ENCODE data around the gene ST13. TPM values are rescaled to one million over a fixed set of nuclear protein-coding genes. Genes with fewer than 3 reads are reported as not detected.

Gene ST13
- total and polyA plus RNA-seq, 4 donors, result 82.3 to 112 (median 91.1) TPM

DNA sequence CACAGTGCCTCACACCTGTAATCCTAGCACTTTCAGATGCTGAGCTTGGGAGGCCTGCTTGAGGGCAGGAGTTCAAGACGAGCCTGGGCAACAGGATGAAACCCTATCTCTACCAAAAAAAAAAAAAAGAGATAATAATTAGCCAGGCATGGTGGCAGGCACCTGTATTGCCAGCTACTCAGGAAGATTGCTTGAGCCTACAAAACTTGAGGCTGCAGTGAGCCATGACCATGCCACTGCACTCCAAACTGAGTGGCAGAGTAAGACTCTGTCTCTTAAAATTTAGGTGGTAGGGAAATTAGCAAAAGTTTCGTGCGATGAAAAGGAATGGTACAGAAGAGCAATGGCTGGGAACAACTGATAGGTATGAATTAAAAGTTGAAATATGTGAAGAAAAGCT, 18.0 kb downstream of the ST13 start:
- no peak for DNase-seq (ENCODE audit: low spot score)
- no peak overlapping the region for H3K4me3 ChIP-seq (ENCODE audit: low read depth in 1 of 3, low read length in 3 of 3)
- H3K27me3 ChIP-seq (ENCODE audit: control insufficient read depth in 4 of 4, insufficient read depth in 4 of 4, low read length in 3 of 4), result no peaks in the 10 kb centered on the region
- TF ChIP-seq, protein P1, sequence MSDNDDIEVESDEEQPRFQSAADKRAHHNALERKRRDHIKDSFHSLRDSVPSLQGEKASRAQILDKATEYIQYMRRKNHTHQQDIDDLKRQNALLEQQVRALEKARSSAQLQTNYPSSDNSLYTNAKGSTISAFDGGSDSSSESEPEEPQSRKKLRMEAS (IDR thresholded peaks at IDR 0.05), result no peak
- TF ChIP-seq FOXA2 (IDR thresholded peaks at IDR 0.05) (no peak), YY1 (IDR thresholded peaks at IDR 0.05) (no peak), RAD21 (IDR thresholded peaks at IDR 0.05) (no peak), RXRA (IDR thresholded peaks at IDR 0.05) (no peak), NR2F2 (IDR thresholded peaks at IDR 0.05) (no peak)
- TF ChIP-seq, protein P2, sequence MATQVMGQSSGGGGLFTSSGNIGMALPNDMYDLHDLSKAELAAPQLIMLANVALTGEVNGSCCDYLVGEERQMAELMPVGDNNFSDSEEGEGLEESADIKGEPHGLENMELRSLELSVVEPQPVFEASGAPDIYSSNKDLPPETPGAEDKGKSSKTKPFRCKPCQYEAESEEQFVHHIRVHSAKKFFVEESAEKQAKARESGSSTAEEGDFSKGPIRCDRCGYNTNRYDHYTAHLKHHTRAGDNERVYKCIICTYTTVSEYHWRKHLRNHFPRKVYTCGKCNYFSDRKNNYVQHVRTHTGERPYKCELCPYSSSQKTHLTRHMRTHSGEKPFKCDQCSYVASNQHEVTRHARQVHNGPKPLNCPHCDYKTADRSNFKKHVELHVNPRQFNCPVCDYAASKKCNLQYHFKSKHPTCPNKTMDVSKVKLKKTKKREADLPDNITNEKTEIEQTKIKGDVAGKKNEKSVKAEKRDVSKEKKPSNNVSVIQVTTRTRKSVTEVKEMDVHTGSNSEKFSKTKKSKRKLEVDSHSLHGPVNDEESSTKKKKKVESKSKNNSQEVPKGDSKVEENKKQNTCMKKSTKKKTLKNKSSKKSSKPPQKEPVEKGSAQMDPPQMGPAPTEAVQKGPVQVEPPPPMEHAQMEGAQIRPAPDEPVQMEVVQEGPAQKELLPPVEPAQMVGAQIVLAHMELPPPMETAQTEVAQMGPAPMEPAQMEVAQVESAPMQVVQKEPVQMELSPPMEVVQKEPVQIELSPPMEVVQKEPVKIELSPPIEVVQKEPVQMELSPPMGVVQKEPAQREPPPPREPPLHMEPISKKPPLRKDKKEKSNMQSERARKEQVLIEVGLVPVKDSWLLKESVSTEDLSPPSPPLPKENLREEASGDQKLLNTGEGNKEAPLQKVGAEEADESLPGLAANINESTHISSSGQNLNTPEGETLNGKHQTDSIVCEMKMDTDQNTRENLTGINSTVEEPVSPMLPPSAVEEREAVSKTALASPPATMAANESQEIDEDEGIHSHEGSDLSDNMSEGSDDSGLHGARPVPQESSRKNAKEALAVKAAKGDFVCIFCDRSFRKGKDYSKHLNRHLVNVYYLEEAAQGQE (IDR thresholded peaks at IDR 0.05), result no peak
- H3K27ac ChIP-seq (ENCODE audit: low read depth in 1 of 2, low read length in 2 of 2), result no peak overlapping the region
- H3K36me3 ChIP-seq (ENCODE audit: control insufficient read depth in 4 of 4, insufficient read depth in 3 of 4, low read depth in 1 of 4, low read length in 3 of 4), result peaks cover 13 to 73% (median 44%) of the 10 kb centered on the region in 4 donors
- no peaks in the 10 kb centered on the region for H3K9me3 ChIP-seq (ENCODE audit: control insufficient read depth in 4 of 4, low read length in 3 of 4)
- no peak overlapping the region for H3K9ac ChIP-seq (ENCODE audit: low read depth in 1 of 2, low read length in 2 of 2)
- peaks cover 0 to 2% (median 0%) of the 10 kb centered on the region in 4 donors for H3K4me1 ChIP-seq (ENCODE audit: control insufficient read depth in 4 of 4, insufficient read depth in 4 of 4, low read length in 3 of 4)
- 77% methylated on average over 3 of the region's 3 CpGs for WGBS

DNA sequence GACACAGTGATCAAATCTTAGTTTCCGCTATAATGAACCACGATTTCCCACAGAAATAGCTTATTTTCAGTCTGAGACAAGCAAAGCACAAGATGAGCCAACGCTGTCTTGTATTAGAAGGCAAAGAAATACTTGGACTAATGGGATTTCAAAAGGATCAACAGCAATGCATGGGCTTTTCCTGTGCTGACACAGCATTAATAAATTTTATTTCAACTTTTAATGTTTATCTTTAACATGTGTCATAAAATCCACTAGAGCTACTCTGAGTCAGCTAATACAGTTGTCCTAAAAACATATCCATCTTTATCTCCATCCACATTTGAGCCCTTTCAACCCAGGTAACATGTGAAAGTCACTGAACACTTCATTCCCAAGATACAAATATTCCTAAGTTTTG, 21.8 kb downstream of the ST13 start:
- no peak for DNase-seq (ENCODE audit: low spot score)
- no peaks in the 10 kb centered on the region for H3K9me3 ChIP-seq (ENCODE audit: control insufficient read depth in 4 of 4, low read length in 3 of 4)
- H3K27ac ChIP-seq (ENCODE audit: low read depth in 1 of 2, low read length in 2 of 2), result no peak overlapping the region
- H3K36me3 ChIP-seq (ENCODE audit: control insufficient read depth in 4 of 4, insufficient read depth in 3 of 4, low read depth in 1 of 4, low read length in 3 of 4), result peaks cover 11 to 64% (median 39%) of the 10 kb centered on the region in 4 donors
- no peaks in the 10 kb centered on the region for H3K27me3 ChIP-seq (ENCODE audit: control insufficient read depth in 4 of 4, insufficient read depth in 4 of 4, low read length in 3 of 4)
- H3K9ac ChIP-seq (ENCODE audit: low read depth in 1 of 2, low read length in 2 of 2), result no peak overlapping the region
- no peak for TF ChIP-seq NR2F2 (IDR thresholded peaks at IDR 0.05)
- no peak for TF ChIP-seq HNF4G (IDR thresholded peaks at IDR 0.05)
- TF ChIP-seq, protein P3, sequence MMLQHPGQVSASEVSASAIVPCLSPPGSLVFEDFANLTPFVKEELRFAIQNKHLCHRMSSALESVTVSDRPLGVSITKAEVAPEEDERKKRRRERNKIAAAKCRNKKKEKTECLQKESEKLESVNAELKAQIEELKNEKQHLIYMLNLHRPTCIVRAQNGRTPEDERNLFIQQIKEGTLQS (IDR thresholded peaks at IDR 0.05), result no peak
- TF ChIP-seq, protein P4, sequence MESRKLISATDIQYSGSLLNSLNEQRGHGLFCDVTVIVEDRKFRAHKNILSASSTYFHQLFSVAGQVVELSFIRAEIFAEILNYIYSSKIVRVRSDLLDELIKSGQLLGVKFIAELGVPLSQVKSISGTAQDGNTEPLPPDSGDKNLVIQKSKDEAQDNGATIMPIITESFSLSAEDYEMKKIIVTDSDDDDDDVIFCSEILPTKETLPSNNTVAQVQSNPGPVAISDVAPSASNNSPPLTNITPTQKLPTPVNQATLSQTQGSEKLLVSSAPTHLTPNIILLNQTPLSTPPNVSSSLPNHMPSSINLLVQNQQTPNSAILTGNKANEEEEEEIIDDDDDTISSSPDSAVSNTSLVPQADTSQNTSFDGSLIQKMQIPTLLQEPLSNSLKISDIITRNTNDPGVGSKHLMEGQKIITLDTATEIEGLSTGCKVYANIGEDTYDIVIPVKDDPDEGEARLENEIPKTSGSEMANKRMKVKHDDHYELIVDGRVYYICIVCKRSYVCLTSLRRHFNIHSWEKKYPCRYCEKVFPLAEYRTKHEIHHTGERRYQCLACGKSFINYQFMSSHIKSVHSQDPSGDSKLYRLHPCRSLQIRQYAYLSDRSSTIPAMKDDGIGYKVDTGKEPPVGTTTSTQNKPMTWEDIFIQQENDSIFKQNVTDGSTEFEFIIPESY (IDR thresholded peaks at IDR 0.05), result no peak
- TF ChIP-seq EGR1 (IDR thresholded peaks at IDR 0.05; ENCODE audit: low read depth in 2 of 2), result no peak
- TF ChIP-seq RXRA (IDR thresholded peaks at IDR 0.05), result no peak
- TF ChIP-seq GABPA (IDR thresholded peaks at IDR 0.05 in 1 of 2, conservative IDR thresholded peaks at IDR 0.05 in 1 of 2), result no peak
- no peak for TF ChIP-seq RAD21 (IDR thresholded peaks at IDR 0.05)
- TF ChIP-seq FOXA2 (IDR thresholded peaks at IDR 0.05), result no peak
- TF ChIP-seq HNF4A (conservative IDR thresholded peaks at IDR 0.05), result no peak
- TF ChIP-seq YY1 (IDR thresholded peaks at IDR 0.05), result no peak
- TF ChIP-seq FOXA1 (IDR thresholded peaks at IDR 0.05), result no peak
- TF ChIP-seq, protein P2 (IDR thresholded peaks at IDR 0.05), result no peak
- TF ChIP-seq SP1 (IDR thresholded peaks at IDR 0.05), result no peak
- no peak for TF ChIP-seq JUND (IDR thresholded peaks at IDR 0.05)
- TF ChIP-seq, protein P5, sequence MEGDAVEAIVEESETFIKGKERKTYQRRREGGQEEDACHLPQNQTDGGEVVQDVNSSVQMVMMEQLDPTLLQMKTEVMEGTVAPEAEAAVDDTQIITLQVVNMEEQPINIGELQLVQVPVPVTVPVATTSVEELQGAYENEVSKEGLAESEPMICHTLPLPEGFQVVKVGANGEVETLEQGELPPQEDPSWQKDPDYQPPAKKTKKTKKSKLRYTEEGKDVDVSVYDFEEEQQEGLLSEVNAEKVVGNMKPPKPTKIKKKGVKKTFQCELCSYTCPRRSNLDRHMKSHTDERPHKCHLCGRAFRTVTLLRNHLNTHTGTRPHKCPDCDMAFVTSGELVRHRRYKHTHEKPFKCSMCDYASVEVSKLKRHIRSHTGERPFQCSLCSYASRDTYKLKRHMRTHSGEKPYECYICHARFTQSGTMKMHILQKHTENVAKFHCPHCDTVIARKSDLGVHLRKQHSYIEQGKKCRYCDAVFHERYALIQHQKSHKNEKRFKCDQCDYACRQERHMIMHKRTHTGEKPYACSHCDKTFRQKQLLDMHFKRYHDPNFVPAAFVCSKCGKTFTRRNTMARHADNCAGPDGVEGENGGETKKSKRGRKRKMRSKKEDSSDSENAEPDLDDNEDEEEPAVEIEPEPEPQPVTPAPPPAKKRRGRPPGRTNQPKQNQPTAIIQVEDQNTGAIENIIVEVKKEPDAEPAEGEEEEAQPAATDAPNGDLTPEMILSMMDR (IDR thresholded peaks at IDR 0.05; ENCODE audit: low read depth, low read length, missing input control), result no peak
- TF ChIP-seq, protein P1 (IDR thresholded peaks at IDR 0.05), result no peak
- no peak for TF ChIP-seq TAF1 (conservative IDR thresholded peaks at IDR 0.05)
- H3K4me3 ChIP-seq (ENCODE audit: low read depth in 1 of 3, low read length in 3 of 3), result no peak overlapping the region
- peaks cover 5 to 20% (median 13%) of the 10 kb centered on the region in 4 donors for H3K4me1 ChIP-seq (ENCODE audit: control insufficient read depth in 4 of 4, insufficient read depth in 4 of 4, low read length in 3 of 4)
- 96% methylated on average over 3 of the region's 3 CpGs for WGBS
